GM12801 (cell line): Measurements from ENCODE around the gene AHR.

ENCODE experiments used
- CTCF ChIP-seq: IDR thresholded peaks from one replicate; pipeline ENCODE4 v1.5.1; 2011; ENCODE audit warnings: control low read depth; ENCODE audit not compliant: insufficient read length; ENCODE audit errors: extremely low read depth

Gene AHR

DNA sequence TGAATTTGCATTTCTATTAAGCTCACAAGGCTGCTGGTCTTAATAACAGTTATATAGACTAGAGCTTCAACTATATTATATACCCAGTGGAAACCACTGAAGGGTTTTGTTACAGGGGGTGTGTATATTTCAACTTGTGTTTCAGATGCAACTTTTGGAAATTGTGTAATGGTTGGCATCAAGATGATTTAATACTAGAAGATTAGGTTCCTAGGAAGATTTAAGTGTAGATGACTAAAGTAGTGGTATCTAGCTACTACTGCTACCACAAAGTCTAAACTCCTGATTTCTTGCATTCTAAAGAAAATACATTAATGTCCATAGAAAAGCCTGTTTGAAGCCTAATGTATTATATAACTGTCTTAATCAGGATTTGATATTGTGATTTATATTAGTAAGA is 30.2 kb downstream of the AHR start:
- TF ChIP-seq CTCF, result no peak

DNA sequence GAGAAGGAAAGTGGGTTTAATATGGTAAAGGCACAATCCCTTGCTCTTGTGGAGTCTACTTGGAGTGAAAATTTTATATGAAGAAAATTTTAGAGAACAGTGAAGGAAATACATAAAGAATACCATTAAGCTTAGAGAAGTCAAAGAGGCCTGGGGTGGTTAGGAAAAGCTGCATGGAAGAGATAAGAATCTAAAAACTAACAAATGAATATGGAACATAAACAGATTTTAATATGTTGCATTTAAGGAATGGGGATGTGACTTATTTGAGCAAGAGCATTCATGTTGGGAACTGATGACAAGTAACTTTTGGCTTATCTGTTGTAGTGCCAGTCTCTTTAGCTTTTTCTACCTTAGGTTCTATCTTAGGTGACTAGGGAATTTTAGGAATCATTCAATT is 31.0 kb downstream of the AHR start:
- TF ChIP-seq CTCF, result no peak

GRCh38 chr7:17331891-17332501 is 33.5 kb downstream of the AHR start:
- no peak for TF ChIP-seq CTCF

GRCh38 chr7:17333221-17333620 is 34.8 kb downstream of the AHR start:
- TF ChIP-seq CTCF, result no peak

DNA sequence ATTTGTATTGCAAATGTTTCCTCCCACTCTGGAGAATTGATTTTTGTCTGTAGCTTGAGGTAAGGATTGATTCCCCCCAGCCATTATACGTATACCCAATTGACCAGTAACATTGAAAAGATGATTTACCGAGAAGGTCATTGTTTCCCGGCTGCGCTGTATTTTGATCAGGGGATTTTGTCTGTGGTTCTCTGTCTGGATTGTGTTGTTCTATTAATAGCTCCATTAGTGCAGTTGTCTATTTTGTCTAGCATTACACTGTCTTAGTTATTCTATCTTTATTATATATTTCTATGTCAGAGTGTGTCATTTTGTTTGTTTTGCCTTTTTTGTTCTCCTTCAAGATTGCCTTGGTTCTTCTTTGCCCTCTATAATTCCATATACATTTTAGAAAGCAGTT is 37.7 kb downstream of the AHR start:
- no peak for TF ChIP-seq CTCF

GRCh38 chr7:17339139-17339538 is 40.7 kb downstream of the AHR start:
- TF ChIP-seq CTCF, result no peak

- no peak for TF ChIP-seq CTCF
These were observed 41.5 kb downstream of the AHR start for GRCh38 chr7:17339952-17340351.
